Measurements from ENCODE around the gene IL13RA2. TPM values are rescaled to one million over a fixed set of nuclear protein-coding genes. Genes with fewer than 3 reads are reported as not detected.

The IL13RA2 gene
- total RNA-seq: 1 to 10 TPM in 1 of 4 donors, under 1 TPM in 1, not detected in 2; 0.51 to 1.5 TPM

- no peak for TF ChIP-seq CTCF (IDR thresholded peaks at IDR 0.05; ENCODE audit: low read depth)
Observed at GRCh38 chrX:115017455-115017854, at the start of gene IL13RA2. TSS of gene IL13RA2 (minus strand) at chrX:115017616. CDS start at chrX:115017269, 347 bp downstream.

GRCh38 chrX:115065304-115065703 is 47.9 kb upstream of the IL13RA2 start:
- no peak for TF ChIP-seq CTCF (IDR thresholded peaks at IDR 0.05; ENCODE audit: low read depth)

- no peak for TF ChIP-seq CTCF (IDR thresholded peaks at IDR 0.05; ENCODE audit: low read depth)
Observed at GRCh38 chrX:115060013-115060412, 42.6 kb upstream of the IL13RA2 start.

DNA sequence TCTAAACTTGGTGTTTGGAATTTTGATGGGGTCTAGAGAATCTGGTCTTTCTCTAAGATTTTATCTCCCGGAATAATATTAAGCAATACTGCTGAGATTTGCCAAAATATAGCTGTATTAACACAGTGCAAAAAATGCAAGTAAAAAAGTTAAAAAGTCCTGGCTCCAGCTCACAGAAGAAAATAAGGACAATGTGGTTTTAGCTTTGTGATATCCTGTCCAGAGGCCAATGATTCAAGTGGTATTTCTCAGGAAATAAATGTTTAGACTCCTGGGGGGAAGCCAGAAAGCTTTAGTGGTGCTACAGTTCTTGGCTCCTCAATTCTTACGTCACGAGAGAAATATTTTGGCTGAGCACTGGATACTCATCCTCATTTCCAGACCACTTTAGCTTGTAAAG is 40.9 kb upstream of the IL13RA2 start:
- TF ChIP-seq CTCF (IDR thresholded peaks at IDR 0.05; ENCODE audit: low read depth): no peak

GRCh38 chrX:115054876-115055275 is 37.5 kb upstream of the IL13RA2 start:
- no peak for TF ChIP-seq CTCF (IDR thresholded peaks at IDR 0.05; ENCODE audit: low read depth)

- no peak for TF ChIP-seq CTCF (IDR thresholded peaks at IDR 0.05; ENCODE audit: low read depth)
Observed at GRCh38 chrX:115053223-115053622, 35.8 kb upstream of the IL13RA2 start.

- no peak for TF ChIP-seq CTCF (IDR thresholded peaks at IDR 0.05; ENCODE audit: low read depth)
Observed at GRCh38 chrX:115047715-115048114, 30.3 kb upstream of the IL13RA2 start.
